H9 (cell line): ENCODE results near the gene TTLL3. TPM values are rescaled to one million over a fixed set of nuclear protein-coding genes. Genes with fewer than 3 reads are reported as not detected.

Experiments used
- DNase-seq: peaks from one replicate; pipeline ENCODE4 v3.0.0-alpha.2; 2017
- H2AFZ ChIP-seq: one replicate; pipeline ENCODE4 v1.6.1; 2013; ENCODE audit warnings: mild to moderate bottlenecking, low read length, control low read depth, moderate library complexity
- H2AK5ac ChIP-seq: 2 replicates; pipeline ENCODE4 v1.6.1; 2013; ENCODE audit warnings: low read length, control low read depth, mixed read lengths; ENCODE audit not compliant: insufficient read length
- H2BK120ac ChIP-seq: one replicate; pipeline ENCODE4 v1.6.1; 2013; ENCODE audit warnings: low read depth, mild to moderate bottlenecking, low read length, control low read depth, inconsistent platforms; ENCODE audit not compliant: poor library complexity, severe bottlenecking
- H2BK12ac ChIP-seq: 2 replicates; pipeline ENCODE4 v1.6.1; 2013; ENCODE audit warnings: low read length, control low read depth, mixed read lengths, low read depth; ENCODE audit not compliant: insufficient read length
- H2BK15ac ChIP-seq: 2 replicates; pipeline ENCODE4 v1.6.1; 2013; ENCODE audit warnings: low read depth, low read length, control low read depth
- H2BK20ac ChIP-seq: one replicate; pipeline ENCODE4 v1.6.1; 2013; ENCODE audit warnings: low read depth, mild to moderate bottlenecking, low read length, control low read depth, inconsistent platforms; ENCODE audit not compliant: poor library complexity, severe bottlenecking
- H2BK5ac ChIP-seq: 2 replicates; pipeline ENCODE4 v1.6.1; 2013; ENCODE audit warnings: low read length, control low read depth, mixed read lengths; ENCODE audit not compliant: insufficient read length
- H3K14ac ChIP-seq: 2 replicates; pipeline ENCODE4 v1.6.1; 2013; ENCODE audit warnings: low read length, control low read depth; ENCODE audit not compliant: insufficient read depth
- H3K18ac ChIP-seq: 2 replicates; pipeline ENCODE4 v1.6.1; 2013; ENCODE audit warnings: low read depth, mild to moderate bottlenecking, mixed read lengths, low read length, control low read depth; ENCODE audit not compliant: insufficient read length
- H3K23ac ChIP-seq: 2 replicates; pipeline ENCODE4 v1.6.1; 2013; ENCODE audit warnings: low read length, control low read depth, mixed read lengths, low read depth; ENCODE audit not compliant: insufficient read length
- H3K23me2 ChIP-seq: 2 replicates; pipeline ENCODE4 v1.6.1; 2013; ENCODE audit warnings: low read depth, mild to moderate bottlenecking, mixed read lengths, low read length, control low read depth; ENCODE audit not compliant: insufficient read length, poor library complexity, severe bottlenecking
- H3K27ac ChIP-seq: 2 replicates; pipeline ENCODE4 v1.5.1; 2013; ENCODE audit warnings: low read length, control low read depth, mixed read lengths, low read depth; ENCODE audit not compliant: insufficient read length
- H3K27me3 ChIP-seq: 2 replicates; pipeline ENCODE4 v1.6.1; 2013; ENCODE audit warnings: low read length, control low read depth, inconsistent platforms; ENCODE audit not compliant: insufficient read depth
- H3K4ac ChIP-seq: 2 replicates; pipeline ENCODE4 v1.6.1; 2013; ENCODE audit warnings: low read depth, mild to moderate bottlenecking, control low read depth, inconsistent platforms, low read length, moderate library complexity
- H3K4me1 ChIP-seq: 2 replicates; pipeline ENCODE4 v1.6.1; 2013; ENCODE audit warnings: low read length, control low read depth, inconsistent platforms; ENCODE audit not compliant: insufficient read depth
- H3K4me2 ChIP-seq: 2 replicates; pipeline ENCODE4 v1.6.1; 2013; ENCODE audit warnings: low read length, control low read depth, mixed read lengths; ENCODE audit not compliant: insufficient read length, insufficient read depth
- H3K56ac ChIP-seq: 2 replicates; pipeline ENCODE4 v1.6.1; 2013; ENCODE audit warnings: low read depth, mild to moderate bottlenecking, mixed read lengths, low read length, control low read depth; ENCODE audit not compliant: insufficient read length
- H3K79me1 ChIP-seq: 2 replicates; pipeline ENCODE4 v1.6.1; 2013; ENCODE audit warnings: low read depth, mild to moderate bottlenecking, moderate library complexity, low read length, control low read depth, inconsistent platforms; ENCODE audit not compliant: insufficient read depth, poor library complexity, severe bottlenecking
- H3K79me2 ChIP-seq: 2 replicates; pipeline ENCODE4 v1.6.1; 2013; ENCODE audit warnings: low read length, control low read depth, inconsistent platforms; ENCODE audit not compliant: insufficient read depth
- H3K9ac ChIP-seq: 2 replicates; pipeline ENCODE4 v1.6.1; 2013; ENCODE audit warnings: low read length, control low read depth, mixed read lengths; ENCODE audit not compliant: insufficient read length; ENCODE audit errors: extremely low read depth
- H3K9me3 ChIP-seq: one replicate; pipeline ENCODE4 v1.6.1; 2013; ENCODE audit warnings: low read depth, low read length, inconsistent platforms; ENCODE audit not compliant: control insufficient read depth
- H3T11ph ChIP-seq: one replicate; pipeline ENCODE4 v1.6.1; 2013; ENCODE audit warnings: mild to moderate bottlenecking, low read length, control low read depth, inconsistent platforms
- H4K20me1 ChIP-seq: one replicate; pipeline ENCODE4 v1.6.1; 2013; ENCODE audit not compliant: control insufficient read depth, insufficient read length, insufficient read depth
- H4K5ac ChIP-seq: 2 replicates; pipeline ENCODE4 v1.6.1; 2013; ENCODE audit warnings: low read depth, mild to moderate bottlenecking, mixed read lengths, low read length, control low read depth; ENCODE audit not compliant: insufficient read length
- H4K8ac ChIP-seq: replicated peaks from 2 replicates; pipeline ENCODE4 v1.6.1; 2013; ENCODE audit warnings: low read length, control low read depth, mixed read lengths, low read depth; ENCODE audit not compliant: insufficient read length
- H4K91ac ChIP-seq: 2 replicates; pipeline ENCODE4 v1.6.1; 2013; ENCODE audit warnings: low read depth, mild to moderate bottlenecking, moderate library complexity, mixed read lengths, low read length, control low read depth; ENCODE audit not compliant: insufficient read length
- H3K27ac Mint-ChIP-seq, 3 experiments: 2 replicates in 2 of 3; 3 replicates in 1 of 3; pipeline ENCODE4 v1.8.0; 2020 to 2021; ENCODE audit warnings: mixed read lengths in 3 of 3, mild to moderate bottlenecking in 1 of 3, moderate library complexity in 1 of 3
- H3K27me3 Mint-ChIP-seq: 2 replicates; pipeline ENCODE4 v1.8.0; 2021; ENCODE audit warnings: low read depth, mild to moderate bottlenecking, moderate library complexity, mixed read lengths
- H3K36me3 Mint-ChIP-seq, 3 experiments: 2 replicates in 2 of 3; 3 replicates in 1 of 3; pipeline ENCODE4 v1.8.0; 2020 to 2021; ENCODE audit warnings: low read depth in 3 of 3, mixed read lengths in 3 of 3; ENCODE audit not compliant: insufficient read depth in 1 of 3
- H3K4me1 Mint-ChIP-seq, 2 experiments: 2 replicates each; pipeline ENCODE4 v1.8.0; 2020; ENCODE audit warnings: mixed read lengths in 2 of 2
- H3K4me3 Mint-ChIP-seq, 2 experiments: 2 replicates in 1 of 2; 3 replicates in 1 of 2; pipeline ENCODE4 v1.8.0; 2020 to 2021; ENCODE audit warnings: mild to moderate bottlenecking in 2 of 2, mixed read lengths in 2 of 2, moderate library complexity in 1 of 2
- H3K9me3 Mint-ChIP-seq, 2 experiments: 2 replicates in 1 of 2; 3 replicates in 1 of 2; pipeline ENCODE4 v1.8.0; 2020; ENCODE audit warnings: mild to moderate bottlenecking in 2 of 2, mixed read lengths in 2 of 2, moderate library complexity in 1 of 2
- WGBS: extraction: QIAGEN DNeasy Blood & Tissue Kit; methylation state at CpG from one replicate; pipeline ENCODE4 v1.1.7; 2013; ENCODE audit warnings: missing lambda C conversion rate, low lambda C conversion rate, mixed read lengths; ENCODE audit not compliant: insufficient read length; ENCODE audit errors: extremely low coverage; 5-methylcytosine and 5-hydroxymethylcytosine counted together
- total RNA-seq: library from RNA; stranded (reverse); gene quantifications from 2 replicates; pipeline ENCODE4 v1.2.1, GENCODE V29; 2021
- TF ChIP-seq, protein P1 (sequence below): fragments of 200-600 bp; sonication (generic); conservative IDR thresholded peaks from 3 replicates; pipeline ENCODE4 v1.8.0; 2021; ENCODE audit warnings: antibody characterized with exemption, mild to moderate bottlenecking

The TTLL3 gene
- total RNA-seq, 1 experiment from 2014 or later: 14.4 TPM

DNA sequence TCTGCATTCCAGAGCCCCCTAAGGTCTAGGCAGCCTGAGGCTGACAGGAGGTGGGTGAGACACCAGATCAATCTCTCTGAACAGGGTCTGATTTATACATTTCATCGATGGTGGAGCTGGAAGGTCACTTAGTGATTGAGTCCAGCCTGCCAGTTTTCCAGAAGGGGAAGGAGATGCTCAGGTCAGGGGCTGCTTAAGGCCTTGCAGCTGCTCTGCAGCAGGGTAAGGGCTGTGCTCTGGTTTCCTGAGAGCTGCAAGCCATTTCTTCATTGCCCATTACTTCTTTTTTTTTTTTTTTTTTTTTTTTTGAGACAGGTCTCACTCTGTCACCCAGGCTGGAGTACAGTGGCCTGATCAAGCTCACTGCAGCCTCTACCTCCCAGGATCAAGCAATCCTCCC, 28.5 kb upstream of the TTLL3 start:
- Histone ChIP-seq H3K4me2 (no peak overlapping the region), H3K4ac (no peak overlapping the region), H3K18ac (no peak overlapping the region), H3K56ac (no peak overlapping the region), H4K91ac (no peak overlapping the region), H2BK5ac (no peak overlapping the region), H3K9ac (no peak overlapping the region), H4K5ac (no peak overlapping the region), H3K23ac (no peak overlapping the region), H2AFZ (no peak overlapping the region), H2BK12ac (no peak overlapping the region), H2BK20ac (no peak overlapping the region), H3K14ac (no peak overlapping the region), H2AK5ac (no peak overlapping the region), H3K4me1 (no peaks in the 10 kb centered on the region), H3K79me1 (no peaks in the 10 kb centered on the region), H3T11ph (no peak overlapping the region), H3K79me2 (no peaks in the 10 kb centered on the region), H2BK120ac (no peak overlapping the region), H3K23me2 (no peaks in the 10 kb centered on the region), H3K27ac (no peak overlapping the region), H3K9me3 (no peaks in the 10 kb centered on the region), H3K27me3 (no peaks in the 10 kb centered on the region), H4K20me1 (no peaks in the 10 kb centered on the region), H2BK15ac (no peak overlapping the region), H4K8ac (no peak overlapping the region)
- Mint-ChIP-seq H3K27me3 (no peaks in the 10 kb centered on the region; the same call in 1 of the 2 replicates), H3K36me3 (peaks cover 18 to 59% (median 55%) of the 10 kb centered on the region in 3 experiments; a peak in 6 of 7 replicates), H3K4me1 (peaks cover 7 to 8% of the 10 kb centered on the region in 2 experiments; a peak in 3 of 4 replicates), H3K27ac (no peak overlapping the region), H3K4me3 (no peak overlapping the region), H3K9me3 (no peaks in the 10 kb centered on the region)
- TF ChIP-seq, protein P1, sequence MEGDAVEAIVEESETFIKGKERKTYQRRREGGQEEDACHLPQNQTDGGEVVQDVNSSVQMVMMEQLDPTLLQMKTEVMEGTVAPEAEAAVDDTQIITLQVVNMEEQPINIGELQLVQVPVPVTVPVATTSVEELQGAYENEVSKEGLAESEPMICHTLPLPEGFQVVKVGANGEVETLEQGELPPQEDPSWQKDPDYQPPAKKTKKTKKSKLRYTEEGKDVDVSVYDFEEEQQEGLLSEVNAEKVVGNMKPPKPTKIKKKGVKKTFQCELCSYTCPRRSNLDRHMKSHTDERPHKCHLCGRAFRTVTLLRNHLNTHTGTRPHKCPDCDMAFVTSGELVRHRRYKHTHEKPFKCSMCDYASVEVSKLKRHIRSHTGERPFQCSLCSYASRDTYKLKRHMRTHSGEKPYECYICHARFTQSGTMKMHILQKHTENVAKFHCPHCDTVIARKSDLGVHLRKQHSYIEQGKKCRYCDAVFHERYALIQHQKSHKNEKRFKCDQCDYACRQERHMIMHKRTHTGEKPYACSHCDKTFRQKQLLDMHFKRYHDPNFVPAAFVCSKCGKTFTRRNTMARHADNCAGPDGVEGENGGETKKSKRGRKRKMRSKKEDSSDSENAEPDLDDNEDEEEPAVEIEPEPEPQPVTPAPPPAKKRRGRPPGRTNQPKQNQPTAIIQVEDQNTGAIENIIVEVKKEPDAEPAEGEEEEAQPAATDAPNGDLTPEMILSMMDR: no peak
- DNase-seq: no peak
- no CpG with 5 or more reads among the region's 1 CpG for WGBS
